GM21825 (cell line): ENCODE results near the gene INVS.
"Not testable (repeated sequence)": the region's sequence is repeated elsewhere in the genome, so short reads cannot be mapped to it uniquely, and the experiment has no call there.

ENCODE experiments used
- ATAC-seq: cut with Tn5 transposase; IDR thresholded peaks from one replicate; pipeline ENCODE4 v1.9.1; 2021; ENCODE audit warnings: mild to moderate bottlenecking, moderate library complexity; ENCODE audit not compliant: unreplicated experiment

The INVS gene

DNA sequence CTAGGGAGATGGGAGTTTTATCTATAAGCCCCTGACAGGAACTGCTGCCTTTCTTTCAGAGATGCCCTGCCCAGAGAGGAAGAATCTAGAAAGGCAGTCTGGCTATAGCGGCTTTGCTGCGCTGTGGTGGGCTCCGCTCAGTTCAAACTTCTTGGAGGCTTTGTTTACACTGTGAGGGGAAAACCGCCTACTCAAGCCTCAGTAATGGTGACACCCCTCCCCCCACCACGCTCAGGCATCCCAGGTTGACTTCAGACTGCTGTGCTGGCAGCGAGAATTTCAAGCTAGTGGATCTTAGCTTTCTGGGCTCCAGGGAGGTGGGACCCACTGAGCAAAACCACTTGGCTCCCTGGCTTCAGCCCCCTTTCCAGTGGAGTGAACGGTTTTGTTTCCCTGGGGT is 137.9 kb downstream of the INVS start:
- not testable (repeated sequence) for ATAC-seq

DNA sequence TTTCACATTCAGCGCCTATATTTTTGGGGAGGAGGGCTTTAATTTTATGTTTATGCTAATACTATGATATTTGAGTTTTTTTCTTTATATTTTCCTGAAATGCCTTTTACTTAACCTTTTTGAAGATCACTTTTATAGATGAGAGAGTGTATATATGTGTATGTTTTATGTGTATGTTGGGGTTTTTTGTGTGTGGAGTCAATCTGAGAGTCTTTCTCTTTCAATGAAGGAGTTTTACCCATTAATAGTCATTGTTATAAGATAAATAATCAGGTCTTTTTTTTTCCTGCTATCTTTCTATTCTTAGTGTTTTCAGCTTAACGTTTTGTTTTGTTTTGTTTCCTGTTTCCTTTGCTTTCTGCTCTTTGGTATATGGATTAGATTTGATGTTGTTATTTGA is 141.5 kb downstream of the INVS start:
- no peak for ATAC-seq

DNA sequence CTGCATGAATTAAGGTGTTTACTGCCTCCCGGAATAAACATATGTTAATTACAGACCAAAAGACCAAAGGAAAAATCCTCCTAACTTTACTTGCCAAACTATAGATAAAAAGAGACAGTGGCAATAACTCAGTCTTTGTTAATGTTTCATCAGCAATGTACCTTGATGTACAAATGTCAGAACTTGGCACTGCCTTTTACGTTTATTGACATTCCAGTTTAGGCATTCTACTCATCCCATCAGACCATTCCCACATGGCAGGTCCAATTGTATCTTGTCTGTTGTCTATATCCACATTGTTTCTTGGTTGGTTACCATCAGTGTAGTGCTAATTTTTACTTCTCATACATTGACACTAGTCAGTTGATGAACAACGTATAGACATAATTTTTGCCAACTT is 168.2 kb downstream of the INVS start:
- ATAC-seq = no peak

DNA sequence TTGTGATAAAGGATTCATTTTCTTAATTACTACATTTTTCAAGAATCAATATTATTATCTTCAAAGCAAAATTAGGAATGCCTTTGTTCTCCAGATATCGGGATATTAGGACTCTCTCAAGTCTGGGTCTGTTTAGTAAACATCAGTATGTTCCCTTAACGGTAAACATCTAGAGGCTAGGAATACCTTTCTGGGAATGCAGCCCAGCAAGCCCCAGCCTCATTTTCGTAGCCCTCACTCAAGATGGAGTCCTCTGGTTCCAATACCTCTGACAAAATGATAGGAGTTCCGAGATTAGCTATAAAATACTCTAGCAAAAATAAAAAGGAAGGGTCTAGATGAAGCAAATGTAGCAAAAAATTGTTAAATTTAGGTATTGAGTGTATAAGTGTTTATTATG is 169.2 kb downstream of the INVS start:
- no peak for ATAC-seq

DNA sequence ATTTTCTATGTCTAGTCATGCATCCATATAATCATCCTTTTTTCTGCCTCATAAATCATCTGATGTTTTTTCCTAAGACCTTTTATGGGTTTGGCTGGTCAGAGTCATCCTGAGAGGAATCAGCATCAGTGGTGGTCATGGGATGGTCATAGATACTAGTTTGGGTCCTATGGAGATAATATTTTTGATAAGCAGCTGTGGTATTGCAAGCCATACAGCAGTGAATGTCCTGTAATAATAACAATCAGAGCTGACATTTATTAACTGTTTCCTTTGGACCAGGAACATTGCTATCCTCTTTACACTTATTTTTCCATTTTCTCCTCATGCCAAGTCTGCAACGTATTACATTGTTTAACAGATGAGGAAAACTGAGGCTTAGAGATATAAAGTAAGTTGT is 170.6 kb downstream of the INVS start:
- no peak for ATAC-seq

DNA sequence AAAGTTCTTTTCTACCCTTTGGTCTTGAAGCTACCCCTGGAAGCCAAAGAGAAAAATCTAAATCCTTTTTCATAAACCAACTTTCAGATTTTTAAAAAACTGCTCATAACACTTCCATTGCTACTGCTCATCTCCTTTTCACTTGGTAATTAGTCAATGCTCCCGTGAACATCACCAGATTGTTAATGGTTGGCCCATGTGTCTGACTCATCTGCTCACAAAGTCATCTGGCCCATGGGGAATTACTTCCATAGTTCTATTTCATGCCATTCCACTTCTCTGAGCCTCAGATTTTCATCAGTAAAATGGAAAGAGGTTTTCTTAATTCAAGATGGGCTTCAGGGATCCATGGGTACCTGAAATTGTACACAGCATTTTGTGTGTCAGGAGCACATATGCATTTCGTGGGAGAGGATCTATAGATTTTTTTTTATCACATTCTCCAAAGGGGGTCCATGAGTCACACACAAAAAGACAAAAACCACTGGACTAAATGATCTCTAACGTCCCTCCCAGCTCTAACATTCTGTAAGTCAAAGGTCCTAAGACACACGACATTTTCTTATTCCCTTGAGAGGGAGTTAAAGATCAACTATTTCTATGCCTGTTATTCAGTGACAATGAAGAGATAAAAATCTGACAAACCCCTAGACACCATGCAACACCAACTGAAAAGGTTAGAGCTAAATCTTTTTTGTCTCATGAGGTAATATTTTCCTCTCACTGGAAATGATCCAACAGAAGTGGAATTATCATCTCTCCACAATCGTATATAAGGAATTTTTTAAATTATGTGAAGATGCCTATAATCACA is 178.3 kb downstream of the INVS start:
- no peak for ATAC-seq

DNA sequence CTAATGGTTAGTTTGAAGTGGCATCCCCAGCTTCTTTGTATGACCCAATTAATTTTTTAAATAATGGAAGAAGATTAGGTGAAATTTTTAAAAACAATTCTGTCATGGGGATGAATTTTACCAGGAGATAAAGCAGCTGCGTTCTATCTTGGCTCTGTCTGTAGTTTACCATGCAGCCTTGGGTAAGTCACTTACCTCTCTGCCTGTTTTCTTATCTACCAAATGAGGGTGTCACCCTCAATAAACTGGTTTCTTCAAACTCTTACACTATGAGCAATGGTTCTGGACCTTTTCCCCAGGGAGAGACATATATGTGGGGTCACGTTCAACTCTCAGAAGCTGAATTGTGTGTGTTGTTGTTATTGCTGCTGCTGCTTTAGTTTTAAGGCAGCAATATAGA is 182.0 kb downstream of the INVS start:
- ATAC-seq = no peak

DNA sequence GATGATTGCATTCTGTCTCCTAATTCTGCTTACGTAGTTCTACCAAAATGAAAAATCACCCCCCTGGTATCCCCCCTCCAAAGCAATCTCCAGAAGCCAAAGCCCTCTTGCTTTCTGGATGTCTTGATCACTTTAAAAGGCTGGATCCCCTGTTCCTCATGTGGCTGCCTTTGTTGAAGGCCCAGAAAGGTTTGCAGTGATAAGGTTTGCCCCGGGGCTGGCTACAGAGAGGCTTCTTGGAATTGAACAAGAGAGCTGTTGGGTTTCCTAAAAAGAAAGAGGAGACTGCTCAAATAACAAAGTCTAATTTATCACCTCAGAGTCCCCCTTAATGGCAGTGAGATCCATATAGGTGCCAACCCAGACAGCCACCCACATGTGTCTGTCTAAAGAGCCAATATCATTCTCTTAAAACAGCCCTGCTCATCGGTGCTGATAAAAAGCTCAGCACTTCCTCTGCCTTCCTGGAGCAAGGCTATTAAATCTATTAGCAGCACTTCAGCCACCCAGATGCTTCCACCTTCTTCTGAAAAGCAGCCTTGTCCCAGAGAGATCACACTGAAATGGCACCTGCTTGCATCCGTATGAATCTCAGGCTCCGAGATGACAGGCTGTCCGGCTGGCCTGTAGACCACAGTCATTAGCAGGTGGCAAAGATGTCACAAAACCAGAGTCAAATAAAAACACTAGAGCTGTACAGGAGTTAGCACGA is 182.8 kb downstream of the INVS start:
- no peak for ATAC-seq

DNA sequence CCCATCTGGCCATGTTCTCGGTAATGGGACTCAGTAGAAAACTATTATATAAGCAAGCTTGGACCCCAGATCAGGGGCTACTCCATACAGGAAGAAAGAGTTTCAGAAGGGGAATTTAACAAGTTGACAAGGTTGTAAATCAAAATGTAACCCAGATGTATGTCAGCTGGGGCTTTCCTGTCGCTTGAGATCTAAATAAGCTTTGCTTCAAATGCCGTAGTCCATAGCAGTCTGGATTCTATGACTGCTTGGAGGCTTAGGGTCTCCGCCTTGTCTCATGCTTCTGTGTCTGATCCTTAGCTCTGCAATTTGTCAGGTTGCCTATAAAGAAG is 183.3 kb downstream of the INVS start:
- no peak for ATAC-seq

DNA sequence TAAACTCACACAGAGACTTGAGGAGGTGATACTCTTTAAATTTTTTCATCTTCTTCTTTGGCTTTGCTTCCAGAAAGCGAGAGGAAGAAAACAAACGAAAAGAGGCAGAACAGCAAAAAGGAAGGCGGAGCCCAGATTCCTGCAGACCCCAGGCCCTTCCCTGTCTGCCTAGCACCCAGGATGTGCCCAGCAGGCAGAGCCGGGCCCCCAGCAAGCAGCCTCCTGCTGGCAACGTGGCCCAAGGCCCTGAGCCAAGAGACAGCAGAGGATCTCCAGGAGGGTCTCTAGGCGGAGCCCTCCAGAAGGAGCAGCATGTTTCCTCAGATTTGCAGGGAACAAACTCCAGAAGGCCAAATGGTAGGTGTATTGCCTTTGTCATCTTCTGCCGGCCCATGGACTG is 185.2 kb downstream of the INVS start:
- no peak for ATAC-seq

DNA sequence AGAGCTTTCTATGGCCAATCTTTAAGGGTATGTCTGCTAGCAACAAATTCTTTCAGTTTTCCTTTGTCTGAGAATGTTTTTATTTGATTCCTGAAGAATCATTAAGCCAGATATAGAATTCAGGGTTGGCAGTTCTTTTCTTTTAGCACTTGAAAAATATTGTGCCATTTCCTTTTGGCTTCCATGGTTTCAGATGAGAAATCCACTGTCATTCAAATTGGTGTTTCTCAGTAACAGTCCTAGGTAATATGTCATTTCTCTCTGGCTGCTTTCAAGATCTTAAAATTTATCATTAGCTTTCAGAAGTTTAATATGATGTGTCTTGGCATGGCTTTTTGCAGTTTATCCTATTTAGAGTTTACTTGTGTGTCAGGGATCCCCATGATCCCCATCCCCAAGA is 186.0 kb downstream of the INVS start:
- no peak for ATAC-seq

DNA sequence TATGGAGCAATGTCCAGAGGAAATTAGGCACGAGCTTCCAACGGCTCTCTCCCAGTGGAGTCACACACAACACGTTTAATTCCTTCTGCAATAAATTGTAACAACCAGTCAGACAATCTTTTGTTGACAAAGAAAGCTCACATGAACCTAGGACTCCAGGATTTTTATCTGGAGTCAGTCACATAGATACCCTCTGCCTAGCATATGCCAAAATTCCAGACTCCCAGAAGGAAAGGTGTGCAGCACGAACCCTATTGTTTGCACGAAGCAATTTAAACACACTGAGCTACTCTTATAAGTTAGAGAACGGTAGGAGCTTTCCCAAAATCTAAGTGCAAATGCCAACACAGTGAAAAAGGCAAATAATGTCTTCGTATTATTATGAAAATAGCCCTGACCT is 186.6 kb downstream of the INVS start:
- no peak for ATAC-seq

DNA sequence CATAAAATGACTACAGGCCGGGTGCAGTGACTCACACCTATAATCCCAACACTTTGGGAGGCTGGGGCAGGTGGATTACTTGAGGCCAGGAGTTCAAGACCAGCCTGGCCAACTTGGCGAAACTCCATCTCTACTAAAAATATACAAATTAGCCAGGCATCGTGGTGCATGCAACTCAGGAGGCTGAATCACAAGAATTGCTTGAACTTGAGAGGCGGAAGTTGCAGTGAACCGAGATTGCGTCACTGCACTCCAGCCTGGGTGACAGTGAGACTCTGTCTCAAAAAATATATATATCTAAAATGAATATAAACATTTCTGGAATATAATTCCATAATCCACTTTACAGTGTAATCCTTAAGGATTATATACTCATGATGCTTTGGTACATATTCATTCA is 187.2 kb downstream of the INVS start:
- ATAC-seq = no peak

DNA sequence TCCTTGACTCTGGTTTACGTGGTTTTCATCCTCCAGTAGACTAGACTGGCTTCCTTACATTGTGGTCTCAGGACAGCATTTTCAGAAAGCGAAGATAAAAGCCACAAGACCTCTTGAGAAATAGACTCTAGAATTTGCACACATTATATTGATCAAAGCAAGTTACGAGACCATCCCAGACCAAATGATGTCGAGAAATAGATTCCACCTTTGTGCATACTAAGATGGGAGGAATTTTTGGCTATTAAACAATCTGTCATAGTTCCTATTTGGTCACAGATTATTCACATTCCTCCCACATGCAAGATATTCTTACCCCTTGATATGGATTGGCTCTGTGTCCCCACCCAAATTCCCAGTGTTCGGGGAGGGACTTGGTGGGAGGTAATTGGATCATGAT is 188.1 kb downstream of the INVS start:
- ATAC-seq = no peak

DNA sequence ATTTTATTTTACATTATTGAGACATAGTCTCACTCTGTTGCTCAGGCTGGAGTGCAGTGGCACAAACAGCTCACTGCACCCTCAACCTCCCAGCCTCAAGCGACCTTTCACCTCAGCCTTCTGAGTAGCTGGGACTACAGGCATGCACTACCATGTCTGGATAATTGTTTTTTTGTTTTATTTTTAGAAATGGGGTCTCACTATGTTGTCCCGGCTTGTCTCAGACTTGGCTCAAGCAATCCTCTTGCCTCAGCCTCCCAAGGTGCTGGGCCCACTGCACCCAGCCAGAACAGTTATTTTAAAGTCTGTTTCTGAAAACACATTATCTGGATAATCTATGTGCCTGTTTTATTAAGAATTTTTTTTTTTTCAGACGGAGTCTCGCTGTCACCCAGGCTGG is 191.7 kb downstream of the INVS start:
- ATAC-seq = no peak

DNA sequence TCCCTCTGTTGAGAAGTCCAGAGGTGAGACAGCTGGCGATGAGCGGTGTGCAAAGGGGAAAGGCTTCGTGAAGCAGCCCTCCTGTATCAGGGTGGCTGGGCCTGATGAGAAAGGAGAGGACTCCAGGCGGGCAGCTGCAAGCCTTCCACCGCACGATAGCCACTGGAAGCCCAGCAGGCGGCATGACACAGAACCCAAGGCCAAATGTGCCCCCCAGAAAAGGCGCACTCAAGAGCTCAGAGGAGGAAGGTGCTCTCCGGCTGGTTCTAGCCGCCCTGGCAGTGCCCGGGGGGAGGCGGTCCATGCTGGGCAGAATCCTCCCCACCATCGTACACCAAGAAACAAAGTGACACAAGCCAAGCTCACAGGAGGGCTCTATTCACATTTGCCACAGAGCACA is 193.4 kb downstream of the INVS start:
- no peak for ATAC-seq

DNA sequence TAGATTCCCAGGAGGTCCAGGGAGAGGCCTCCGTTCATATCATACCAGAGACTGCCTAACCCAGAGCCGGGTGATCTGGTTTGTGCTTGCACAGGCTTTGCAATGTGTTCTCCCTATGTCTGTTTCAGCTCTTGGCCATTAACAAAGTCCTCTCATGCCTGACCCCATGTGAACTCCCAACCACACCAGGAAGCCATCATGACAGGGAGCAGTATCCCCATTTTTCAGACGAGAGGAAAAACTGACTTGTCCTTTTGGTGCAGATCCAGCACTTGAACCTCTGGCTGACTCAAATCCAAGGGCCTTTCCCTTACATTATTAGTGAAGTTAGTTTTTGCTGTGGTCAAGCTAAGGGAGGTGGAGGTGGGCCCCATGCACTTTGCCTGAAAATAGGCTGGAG is 195.3 kb downstream of the INVS start:
- ATAC-seq = no peak

DNA sequence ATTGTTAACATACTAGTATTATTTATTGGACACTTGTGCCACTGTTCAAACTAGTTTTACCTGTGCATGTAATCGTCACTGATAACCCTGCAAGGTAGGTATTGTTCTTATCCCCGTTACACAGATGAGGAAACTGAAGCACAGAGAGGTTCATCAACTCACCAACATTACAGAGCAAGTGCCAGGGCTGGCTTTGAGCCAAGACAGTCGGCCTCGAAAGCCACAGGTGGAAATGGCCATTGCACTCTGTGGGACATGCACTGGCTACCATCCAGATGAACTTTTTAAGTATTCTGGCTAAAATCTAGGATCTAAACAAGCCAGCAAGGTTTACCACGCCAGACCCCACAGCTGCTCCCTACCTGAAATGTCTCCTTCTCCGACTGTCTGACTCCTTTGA is 195.8 kb downstream of the INVS start:
- ATAC-seq = no peak

DNA sequence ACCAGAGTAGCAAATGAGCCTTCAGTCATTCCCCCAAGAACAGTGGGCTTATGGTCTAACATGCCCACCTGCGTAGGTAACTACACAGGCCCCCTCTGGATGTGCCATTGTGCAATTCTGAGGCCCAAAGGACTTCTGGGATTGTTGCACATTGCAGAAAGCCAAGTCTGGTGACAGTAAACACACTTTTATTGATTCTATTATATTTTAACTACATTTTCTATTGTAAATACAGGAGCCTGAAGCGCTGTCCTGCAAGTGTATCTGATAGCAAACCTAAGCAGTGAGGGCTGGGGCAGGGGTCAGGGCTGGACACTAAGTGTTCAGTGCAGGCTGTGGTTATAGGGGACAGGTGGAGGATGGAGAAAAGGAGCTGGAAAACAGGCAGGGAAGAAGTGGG is 196.2 kb downstream of the INVS start:
- ATAC-seq = no peak

DNA sequence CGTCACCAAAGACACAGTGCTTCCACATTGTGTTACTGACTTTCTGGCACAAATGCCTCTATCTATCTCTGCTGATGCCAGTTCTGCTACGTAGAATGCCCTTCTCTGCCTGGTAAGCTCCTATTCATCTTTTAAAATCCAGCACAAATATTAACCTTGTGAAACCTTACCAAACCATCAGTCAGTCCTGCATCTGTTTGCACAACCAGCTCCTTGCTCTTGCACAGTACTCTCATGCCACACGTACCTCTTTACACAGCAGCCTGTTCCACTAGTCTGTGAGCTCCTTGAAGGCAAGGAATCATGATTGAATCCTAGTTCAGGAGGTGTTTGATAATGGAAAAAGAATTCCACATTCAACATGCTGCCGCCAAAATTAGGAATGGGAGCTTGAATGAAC is 197.4 kb downstream of the INVS start:
- no peak for ATAC-seq

DNA sequence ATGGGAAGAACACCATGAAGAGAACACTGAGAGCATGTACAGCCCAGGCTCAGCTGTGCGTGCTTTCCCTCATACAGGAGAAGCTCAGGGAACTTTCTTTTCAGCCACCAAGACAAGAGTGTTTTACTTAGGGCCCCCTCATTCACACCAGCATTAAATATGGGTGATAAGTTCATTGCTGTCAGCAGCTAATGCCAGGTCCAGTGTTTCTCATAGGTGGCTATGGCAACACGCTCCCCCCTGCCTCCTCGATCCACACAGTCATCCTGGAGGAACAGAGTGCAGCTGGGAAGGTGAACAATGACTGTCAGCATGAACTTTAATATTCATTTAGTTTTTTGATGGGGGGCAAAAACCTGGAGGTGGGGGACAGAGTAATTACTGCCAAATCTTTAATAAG is 199.3 kb downstream of the INVS start:
- ATAC-seq = no peak

DNA sequence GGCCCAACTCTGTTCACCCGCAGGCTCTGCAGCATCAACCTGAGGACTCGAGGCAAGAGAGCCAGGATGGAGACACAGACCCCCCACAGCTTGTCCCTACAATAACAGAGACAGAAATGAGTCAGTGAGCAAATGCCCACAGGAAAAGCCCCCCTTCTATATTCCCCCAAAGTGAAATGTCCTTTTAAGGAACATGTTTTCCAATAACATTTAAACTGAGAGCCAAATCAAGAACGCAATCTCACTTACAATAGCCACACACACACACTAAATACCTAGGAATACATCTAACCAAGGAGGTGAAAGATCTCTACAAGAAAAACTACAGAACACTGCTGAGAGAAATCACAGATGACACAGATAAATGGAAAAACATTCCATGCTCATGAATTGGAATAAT is 204.7 kb downstream of the INVS start:
- ATAC-seq = no peak

DNA sequence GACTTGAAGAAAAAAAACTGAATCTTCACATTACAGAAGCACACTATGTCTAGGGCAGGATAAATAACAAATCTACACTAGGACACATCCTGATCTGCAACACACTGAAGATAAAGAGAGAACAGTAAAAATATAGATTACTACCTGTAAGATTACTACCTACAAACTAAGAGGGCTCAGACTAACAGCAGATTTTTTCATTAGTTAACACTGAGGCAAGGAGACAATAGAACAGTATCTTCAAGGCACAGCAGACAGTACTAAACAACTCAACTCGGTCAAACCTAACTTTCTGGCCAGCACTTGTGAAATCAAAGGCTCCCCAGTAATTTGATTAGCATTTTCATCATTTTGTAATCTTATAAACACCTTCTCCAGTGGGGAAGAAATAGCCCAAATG is 207.2 kb downstream of the INVS start:
- ATAC-seq = no peak
